HG02884 (cell line): Measurements from ENCODE around the gene UGT1A4.

Source experiments
- ATAC-seq: cut with Tn5 transposase; IDR thresholded peaks from one replicate; pipeline ENCODE4 v1.9.1; 2021; ENCODE audit warnings: mild to moderate bottlenecking, moderate library complexity; ENCODE audit not compliant: unreplicated experiment

Gene UGT1A4

GRCh38 chr2:233779722-233780121 is 61.2 kb downstream of the UGT1A4 start:
- ATAC-seq = no peak

GRCh38 chr2:233780771-233781170 is 62.2 kb downstream of the UGT1A4 start:
- no peak for ATAC-seq

GRCh38 chr2:233789554-233789953 is 71.0 kb downstream of the UGT1A4 start:
- no peak for ATAC-seq

- ATAC-seq = no peak
These were observed 72.8 kb downstream of the UGT1A4 start for GRCh38 chr2:233791151-233791882.

DNA sequence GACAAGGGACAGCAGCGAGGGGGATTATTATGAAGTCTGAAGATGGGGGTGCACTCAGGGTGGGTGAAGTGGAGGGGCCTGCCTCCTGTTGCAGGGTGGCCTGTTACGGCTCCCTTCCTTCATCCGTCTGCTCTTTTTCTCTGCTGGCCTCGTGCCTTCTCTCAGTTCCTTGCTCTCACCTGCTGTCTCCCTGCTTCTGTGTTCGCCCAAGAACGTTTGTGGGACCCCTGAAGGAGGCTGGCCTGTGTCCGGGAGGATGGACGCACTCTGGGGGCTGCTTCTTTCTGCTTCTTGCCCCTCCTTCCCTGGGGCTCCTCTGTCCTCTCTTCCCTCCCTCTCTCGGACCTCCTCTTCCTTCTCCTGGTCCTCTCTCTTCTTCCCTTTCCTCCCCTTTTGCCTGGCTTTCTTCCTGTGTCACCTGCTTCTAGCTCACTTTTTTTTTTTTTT is 73.4 kb downstream of the UGT1A4 start:
- no peak for ATAC-seq

GRCh38 chr2:233792720-233793119 is 74.2 kb downstream of the UGT1A4 start:
- no peak for ATAC-seq

DNA sequence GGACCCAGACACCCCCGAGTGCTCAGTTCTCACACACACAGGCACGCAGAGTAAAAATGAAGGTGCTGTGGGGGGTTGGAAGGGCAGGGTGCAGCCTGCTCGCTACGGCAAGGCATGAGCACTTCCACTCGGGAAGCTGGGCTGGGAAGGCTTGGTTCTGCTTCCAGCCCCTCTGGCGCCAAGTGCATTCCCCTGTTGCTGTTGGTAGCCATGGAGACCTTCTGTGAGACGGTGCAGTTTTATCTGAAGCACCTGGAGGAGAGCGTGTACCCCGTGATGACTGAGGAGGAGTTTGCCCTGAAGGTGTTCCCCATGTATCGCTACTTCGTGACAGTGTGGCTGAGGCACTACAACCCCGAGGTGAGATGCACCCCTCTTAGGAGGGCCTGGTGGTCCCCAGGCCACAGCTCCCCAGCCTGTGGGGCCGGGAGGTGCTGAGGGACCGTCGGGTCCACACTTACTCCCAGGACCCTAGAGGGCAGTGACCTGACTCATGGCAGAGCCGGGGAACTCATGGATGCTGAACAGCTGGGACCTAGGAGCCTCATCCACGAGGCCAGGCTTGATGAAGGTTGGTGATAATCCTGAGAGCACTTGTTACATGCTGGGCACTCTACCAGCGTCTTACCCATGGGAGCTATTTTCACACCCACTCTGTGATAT is 75.1 kb downstream of the UGT1A4 start:
- ATAC-seq = no peak

GRCh38 chr2:233794128-233794658 is 75.7 kb downstream of the UGT1A4 start:
- no peak for ATAC-seq

- ATAC-seq = no peak
These were observed 77.2 kb downstream of the UGT1A4 start for GRCh38 chr2:233795735-233796171.

- no peak for ATAC-seq
These were observed 77.7 kb downstream of the UGT1A4 start for GRCh38 chr2:233796254-233796653.

GRCh38 chr2:233798335-233799086 is 80.0 kb downstream of the UGT1A4 start:
- no peak for ATAC-seq

DNA sequence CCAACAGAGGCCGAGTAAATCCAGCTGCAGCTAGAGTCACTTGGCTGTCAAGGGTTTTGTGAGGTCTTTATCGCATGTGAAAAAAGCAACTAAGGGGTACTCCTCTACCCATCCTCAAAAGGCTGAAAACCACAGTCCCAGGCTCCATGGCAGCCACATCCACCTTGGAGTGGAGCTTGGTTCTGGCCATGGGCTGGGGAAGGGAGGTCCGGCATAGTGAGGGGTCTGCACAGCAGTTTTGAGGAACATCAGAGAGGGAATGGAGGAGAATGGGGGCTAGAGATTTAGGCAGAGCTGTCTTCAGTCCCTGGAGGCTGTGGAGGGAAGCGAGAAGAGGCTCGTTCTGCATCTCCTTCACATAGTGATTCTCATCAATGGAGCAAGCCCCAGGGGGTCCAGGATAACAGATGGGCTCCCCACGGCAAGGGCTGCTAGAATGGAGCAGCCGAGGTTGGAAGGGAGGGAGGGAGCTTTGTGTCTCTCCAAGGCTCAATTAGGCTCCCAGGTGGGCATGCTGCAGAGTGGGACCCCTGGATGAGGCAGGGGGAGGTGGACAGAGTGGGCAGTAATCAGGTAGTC is 80.6 kb downstream of the UGT1A4 start:
- no peak for ATAC-seq

- ATAC-seq = no peak
These were observed 81.2 kb downstream of the UGT1A4 start for GRCh38 chr2:233799716-233800115.

DNA sequence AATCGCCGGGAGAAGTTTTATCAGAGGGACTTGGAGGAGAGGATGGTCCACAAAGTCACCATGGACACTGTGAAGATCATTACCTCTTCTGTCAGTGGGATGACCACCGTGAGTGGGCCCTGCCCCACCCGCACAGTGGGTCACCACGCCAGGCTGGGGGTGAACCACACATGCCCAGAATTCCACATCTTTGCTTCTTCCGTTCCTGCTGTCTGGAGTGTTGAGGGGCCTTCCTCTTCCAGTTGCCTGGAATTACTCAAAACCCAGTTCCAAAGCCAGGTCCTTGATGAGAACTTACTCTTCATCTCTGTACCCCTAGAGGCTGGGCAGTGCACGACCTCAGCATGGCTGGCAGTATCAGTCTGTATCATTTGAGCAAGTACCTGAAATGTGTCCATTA is 81.7 kb downstream of the UGT1A4 start:
- no peak for ATAC-seq

DNA sequence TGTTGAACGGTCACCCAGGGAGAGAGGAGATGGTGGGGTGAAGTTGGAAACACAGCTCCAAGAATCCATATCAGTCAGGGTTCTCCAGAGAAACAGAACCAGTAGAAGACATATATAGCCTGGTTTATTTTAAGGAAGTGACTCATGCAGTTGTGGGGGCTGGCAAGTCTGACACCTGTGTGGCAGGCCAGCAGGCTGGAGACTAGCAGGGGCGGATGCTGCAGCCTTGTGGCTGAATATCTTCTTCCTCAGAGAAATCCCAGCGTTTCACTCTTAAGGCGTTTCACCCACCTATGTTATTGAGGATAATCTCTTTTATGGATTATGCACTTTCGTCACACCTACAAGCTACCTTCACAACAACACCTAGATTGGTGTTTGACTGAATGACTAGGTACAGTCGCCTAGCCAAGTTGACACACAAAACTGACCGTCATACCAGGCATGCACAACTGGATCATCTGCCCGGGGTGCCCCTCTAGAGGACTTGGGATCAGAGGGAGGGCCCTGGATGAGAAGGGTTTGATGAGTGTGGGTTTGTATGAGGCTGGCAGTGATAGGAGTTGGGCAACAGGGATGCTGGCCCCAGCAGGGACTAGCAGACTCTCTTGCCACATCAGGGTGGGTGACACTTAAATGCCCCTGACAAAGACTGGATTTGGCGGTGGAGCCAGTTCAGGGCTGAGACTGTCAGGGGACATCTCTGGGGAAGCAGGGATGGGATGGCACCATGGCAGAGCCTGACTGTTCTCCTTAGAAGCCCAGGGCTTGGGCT is 83.0 kb downstream of the UGT1A4 start:
- ATAC-seq = no peak

DNA sequence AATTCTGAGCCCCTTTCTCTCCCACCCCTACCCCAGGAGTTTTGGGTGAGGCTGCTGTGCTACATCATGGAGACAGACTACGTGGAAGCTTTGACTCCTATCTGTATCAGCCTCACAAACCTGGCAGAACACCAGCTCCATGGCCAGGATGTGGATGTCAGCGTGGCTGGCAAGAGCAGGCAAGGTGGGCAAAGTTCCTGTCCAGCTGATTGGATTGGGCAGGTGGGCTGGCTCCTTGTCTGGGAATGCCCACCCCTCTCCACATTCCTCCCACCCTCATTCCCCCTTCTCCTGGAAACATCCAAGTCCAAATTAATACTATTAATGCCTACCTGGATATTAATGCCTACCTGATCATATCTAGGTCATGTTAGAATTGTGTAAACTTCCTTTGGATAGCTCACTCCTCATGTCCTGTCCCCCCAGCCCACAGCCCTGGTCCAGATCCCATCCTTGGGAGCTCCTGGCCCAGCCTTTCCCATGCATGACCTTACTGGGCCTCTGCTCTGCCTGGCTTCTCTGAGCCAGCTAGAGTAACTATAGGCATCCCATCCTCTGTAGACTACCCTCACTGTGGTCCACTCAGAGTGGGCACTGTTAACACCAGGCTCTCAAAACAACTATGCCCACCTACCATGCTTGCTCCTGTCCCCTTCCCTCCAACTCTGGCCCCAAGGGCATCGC is 83.7 kb downstream of the UGT1A4 start:
- ATAC-seq = no peak

DNA sequence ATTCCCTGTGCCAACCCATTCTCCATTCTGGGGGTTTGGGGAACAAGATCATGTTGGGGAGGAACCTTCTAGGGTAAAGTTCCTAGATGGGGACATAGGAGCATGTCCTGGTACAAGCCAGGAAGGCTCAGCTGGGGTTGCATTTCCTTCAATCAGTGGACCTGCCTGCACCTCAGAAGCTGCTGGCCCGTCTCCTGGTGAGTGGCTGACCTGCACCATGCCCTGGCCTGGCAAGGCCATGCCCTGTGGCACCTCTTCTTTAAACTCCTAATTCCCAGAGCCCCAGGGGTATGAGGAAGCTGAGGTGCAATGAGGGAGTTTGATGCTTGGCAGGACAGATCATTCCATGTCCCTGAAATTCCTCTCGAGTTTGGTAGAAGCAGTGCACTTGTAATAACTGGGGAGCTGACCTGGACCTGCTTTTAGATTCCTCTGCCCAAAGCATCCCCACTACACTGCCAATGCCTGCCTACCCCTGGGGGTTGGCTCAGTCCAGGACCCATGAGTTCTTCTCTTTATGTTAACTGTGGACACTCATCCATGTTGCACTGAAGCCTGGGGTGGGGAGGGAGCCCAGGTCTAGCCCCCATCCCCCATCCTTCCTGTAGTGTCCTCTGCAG is 84.9 kb downstream of the UGT1A4 start:
- no peak for ATAC-seq

- no peak for ATAC-seq
These were observed 85.5 kb downstream of the UGT1A4 start for GRCh38 chr2:233803994-233804393.

- ATAC-seq = no peak
These were observed 88.8 kb downstream of the UGT1A4 start for GRCh38 chr2:233807215-233807865.
